GM10248 (cell line): ENCODE measurements around the gene CRISP1.

Experiments used
- CTCF ChIA-PET: fragments of 300-600 bp; sonication (Branson Sonifier 250); formaldehyde crosslinking; extraction: SDS; loops from one replicate; lab custom pipeline; 2021; ENCODE audit warnings: antibody characterized with exemption; lab: Yijun Ruan, JAX
- POLR2A ChIA-PET: fragments of 350-650 bp; sonication (Branson Sonifier 250); formaldehyde crosslinking; extraction: SDS; loops from one replicate; lab custom pipeline; 2020; ENCODE audit warnings: antibody characterized with exemption; lab: Yijun Ruan, JAX
- DNase-seq: peaks from one replicate; pipeline ENCODE4 v3.0.0; 2012; ENCODE audit errors: extremely low spot score
- TF ChIP-seq, protein P1 (sequence below): IDR thresholded peaks from 2 replicates; pipeline ENCODE4 v1.5.1; 2012; ENCODE audit warnings: mild to moderate bottlenecking, low read depth; ENCODE audit errors: extremely low read depth, missing control alignments, control extremely low read depth

Gene CRISP1

DNA sequence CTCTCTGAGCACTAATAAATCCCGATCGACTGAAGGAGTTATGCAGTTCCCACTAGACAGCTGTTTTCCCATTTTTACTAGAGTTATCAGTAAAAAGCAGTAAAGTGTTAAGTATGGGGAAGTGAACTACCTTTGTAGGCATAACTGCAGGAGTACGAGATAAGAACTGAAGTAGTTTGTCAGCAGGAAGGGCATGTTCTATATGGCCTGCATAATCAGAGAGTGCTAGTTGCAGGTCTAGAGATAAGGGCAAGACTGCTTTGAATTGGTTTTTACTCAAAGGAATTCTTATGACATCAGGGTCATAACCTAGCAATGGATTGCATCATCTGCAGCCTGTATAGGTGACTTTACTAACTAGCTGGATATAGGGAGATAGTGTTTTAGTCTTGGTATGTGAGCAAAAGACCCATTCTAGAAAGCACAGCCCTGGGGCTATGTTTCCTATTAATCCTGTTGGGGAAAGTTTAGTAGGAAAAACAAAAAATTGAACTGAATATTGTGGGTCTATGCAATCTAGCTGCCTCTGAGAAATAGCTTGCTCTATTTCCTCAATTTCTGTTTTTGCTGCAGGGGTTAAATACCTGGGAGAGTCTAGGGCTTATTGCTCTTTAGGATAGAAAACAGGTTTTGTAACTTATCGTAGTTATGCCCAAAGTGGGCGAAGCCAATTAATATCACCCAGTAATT, 22.6 kb upstream of the CRISP1 start:
- POLR2A ChIA-PET, result no interaction called here
- no peak for DNase-seq
- TF ChIP-seq, protein P1, sequence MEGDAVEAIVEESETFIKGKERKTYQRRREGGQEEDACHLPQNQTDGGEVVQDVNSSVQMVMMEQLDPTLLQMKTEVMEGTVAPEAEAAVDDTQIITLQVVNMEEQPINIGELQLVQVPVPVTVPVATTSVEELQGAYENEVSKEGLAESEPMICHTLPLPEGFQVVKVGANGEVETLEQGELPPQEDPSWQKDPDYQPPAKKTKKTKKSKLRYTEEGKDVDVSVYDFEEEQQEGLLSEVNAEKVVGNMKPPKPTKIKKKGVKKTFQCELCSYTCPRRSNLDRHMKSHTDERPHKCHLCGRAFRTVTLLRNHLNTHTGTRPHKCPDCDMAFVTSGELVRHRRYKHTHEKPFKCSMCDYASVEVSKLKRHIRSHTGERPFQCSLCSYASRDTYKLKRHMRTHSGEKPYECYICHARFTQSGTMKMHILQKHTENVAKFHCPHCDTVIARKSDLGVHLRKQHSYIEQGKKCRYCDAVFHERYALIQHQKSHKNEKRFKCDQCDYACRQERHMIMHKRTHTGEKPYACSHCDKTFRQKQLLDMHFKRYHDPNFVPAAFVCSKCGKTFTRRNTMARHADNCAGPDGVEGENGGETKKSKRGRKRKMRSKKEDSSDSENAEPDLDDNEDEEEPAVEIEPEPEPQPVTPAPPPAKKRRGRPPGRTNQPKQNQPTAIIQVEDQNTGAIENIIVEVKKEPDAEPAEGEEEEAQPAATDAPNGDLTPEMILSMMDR, result no peak
- CTCF ChIA-PET, result interaction anchor here (1.4 kb wide), 1 partner anchor 17 kb away, joined by 3 read pairs; no protein-coding TSS in a partner anchor

DNA sequence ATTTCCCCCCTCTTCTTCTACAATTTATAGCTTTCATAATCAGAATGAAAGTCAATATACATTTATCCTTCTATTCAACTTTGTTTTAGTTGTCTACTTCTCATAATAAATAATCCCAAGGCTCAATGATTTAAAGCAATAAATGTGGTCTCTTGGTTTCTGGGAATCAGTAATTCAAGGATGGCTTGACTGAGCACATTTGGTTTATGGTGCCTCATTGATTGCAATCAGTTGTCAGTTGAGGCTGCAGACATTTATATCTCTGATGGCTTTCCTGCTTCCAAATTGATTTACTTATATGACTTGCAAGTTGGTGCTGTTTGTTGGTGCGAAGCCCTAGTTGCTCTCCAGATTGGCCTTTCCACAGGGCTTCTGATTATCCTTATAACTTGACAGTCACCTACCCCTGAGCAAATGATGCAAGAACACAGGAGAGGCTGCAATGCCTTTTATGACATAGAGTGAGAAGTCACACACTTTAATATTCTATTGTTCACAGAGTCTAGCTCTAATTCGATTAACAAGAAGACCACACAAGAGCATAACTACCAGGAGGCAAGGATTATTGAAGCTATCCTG, 2.7 kb upstream of the CRISP1 start:
- no peak for DNase-seq
- ChIA-PET CTCF (interaction anchor here (1.8 kb wide), 1 partner anchor 18 kb away, joined by 5 read pairs; no protein-coding TSS in a partner anchor), POLR2A (no interaction called here)
- TF ChIP-seq, protein P1, result no peak

DNA sequence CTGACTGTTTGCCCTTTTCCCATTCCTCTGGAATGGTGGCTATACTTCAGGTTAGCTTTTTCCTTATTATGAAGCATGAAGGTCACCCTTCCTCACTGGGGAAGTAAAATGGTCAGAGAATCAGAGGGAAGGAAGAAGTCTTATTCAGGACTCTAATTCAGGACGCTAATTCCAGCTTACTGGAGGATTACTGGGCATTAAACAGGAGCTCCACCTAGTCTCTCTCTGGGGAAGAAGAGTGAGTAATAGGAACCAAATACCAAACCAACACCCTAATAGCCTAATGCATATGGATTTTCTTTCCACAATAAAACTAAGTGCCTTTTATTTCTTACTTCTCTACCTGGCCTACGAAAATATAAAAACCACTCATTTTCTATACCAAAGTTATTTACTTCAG, 10.1 kb downstream of the CRISP1 start:
- POLR2A ChIA-PET, result no interaction called here
- DNase-seq, result no peak
- CTCF ChIA-PET, result no interaction called here
- TF ChIP-seq, protein P1, result no peak

DNA sequence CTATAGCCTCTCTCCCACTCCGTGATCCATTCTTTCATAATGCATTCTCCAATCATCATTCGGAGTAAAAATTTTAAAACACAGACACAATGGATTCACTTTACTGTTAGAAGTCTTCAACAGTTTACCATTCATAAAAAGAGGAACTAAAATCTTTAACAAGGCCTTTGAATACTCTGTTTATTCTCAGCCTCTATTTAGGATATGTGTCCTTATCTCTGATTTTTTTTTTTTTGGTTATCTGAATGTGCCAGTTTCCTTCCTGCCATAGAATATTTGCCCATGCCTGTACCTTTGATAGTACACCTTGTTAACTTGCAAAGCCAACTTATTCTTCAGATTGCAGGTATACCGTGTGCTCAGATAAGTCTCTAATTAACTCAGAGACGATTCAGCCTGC, 11.1 kb downstream of the CRISP1 start:
- ChIA-PET POLR2A (no interaction called here), CTCF (no interaction called here)
- DNase-seq, result no peak
- TF ChIP-seq, protein P1, result no peak

DNA sequence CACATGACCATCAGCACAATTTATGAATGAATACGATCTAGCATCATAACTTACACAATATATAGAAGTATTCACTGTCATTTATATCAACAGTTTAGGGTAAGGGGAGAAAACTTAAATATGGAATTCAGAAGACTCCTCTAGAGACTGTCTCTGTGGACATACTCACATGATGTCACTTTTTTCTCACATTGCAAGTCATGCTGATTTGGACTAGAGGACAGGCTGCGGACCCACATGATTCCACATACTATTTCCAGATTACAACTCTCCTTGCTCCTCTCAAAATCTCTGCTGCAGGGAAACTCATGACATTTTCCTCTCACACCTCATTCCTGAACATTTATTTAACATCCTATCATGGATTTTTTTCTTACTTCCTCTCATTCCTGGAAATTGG, 13.4 kb downstream of the CRISP1 start:
- CTCF ChIA-PET, result no interaction called here
- TF ChIP-seq, protein P1, result no peak
- no peak for DNase-seq
- POLR2A ChIA-PET, result no interaction called here

DNA sequence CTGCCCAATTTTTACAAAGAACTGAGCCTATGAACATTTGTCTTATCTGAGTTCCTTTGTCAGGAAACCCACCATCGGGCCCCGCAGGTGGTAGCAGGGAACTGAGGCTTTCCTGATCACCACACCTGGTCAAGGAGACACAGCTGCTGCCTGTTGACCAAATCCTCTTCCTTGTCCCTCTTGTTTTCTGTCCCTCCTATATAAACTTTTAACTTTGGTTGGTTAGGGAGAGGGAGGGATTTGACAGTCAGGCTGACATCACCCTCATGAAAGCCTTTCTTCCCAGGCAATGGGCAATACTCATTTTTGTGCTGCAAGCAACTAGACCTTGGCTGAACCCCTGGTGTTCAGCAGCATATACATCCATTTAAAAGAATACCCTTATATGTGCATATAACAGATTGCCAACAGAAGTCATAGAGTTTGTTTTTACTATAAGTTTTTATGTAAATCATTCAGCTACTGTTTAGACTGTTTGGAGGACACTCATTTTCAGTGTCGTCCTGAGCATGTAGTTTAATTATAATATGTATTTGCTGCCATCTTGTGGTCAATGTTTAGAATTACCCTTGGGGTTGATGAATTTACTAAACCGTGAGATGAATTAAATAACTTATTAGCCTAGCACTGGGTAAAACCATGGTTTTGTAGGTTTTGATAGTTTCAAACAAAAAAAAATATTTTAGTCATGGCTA, 17.0 kb downstream of the CRISP1 start:
- CTCF ChIA-PET, result interaction anchor here (0.9 to 4.0 kb wide), 8 partner anchors 9 to 318 kb away, joined by 3 to 26 read pairs (median 5); no protein-coding TSS in a partner anchor
- DNase-seq, result peak; percentile 36
- TF ChIP-seq, protein P1, result peak; percentile 59
- POLR2A ChIA-PET, result no interaction called here
